Measurements from ENCODE around the gene TNPO1. TPM values are rescaled to one million over a fixed set of nuclear protein-coding genes. Genes with fewer than 3 reads are reported as not detected.

Gene TNPO1
- total and polyA plus RNA-seq, 3 experiments from 2014 or later, result 49.7 to 137 (median 134) TPM

DNA sequence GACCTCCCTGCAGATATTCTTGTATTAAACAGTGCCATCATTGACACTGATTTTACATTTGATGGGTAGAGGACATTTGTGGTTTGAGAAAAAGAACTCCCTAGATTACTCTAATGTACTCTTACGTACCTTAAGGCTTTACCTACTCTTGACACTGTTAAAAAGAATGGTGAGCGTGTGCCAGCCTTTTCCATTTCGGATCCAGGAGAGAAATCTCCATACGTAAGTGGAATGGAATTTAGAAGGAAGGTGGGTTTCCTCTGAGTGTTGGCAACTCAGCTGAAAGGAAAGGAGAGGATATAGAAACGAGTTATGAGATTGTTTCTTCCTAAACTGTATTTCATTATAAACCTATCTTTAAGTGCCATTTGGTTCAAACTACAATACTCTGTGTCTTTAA, 40.9 kb downstream of the TNPO1 start:
- Mint-ChIP-seq H3K4me3 (no peak overlapping the region), H3K27me3 (no peaks in the 10 kb centered on the region), H3K27ac (no peak overlapping the region), H3K4me1 (peaks cover 54 to 85% (median 82%) of the 10 kb centered on the region in 3 donors), H3K36me3 (peaks cover 5 to 78% (median 29%) of the 10 kb centered on the region in 3 donors), H3K9me3 (no peaks in the 10 kb centered on the region)
- POLR2A ChIA-PET, result no interaction called here
- Histone ChIP-seq H3K27ac (ENCODE audit: low read depth, low read length) (no peak overlapping the region), H3K27me3 (ENCODE audit: insufficient read depth, low read length, poor library complexity, severe bottlenecking) (no peaks in the 10 kb centered on the region), H3K4me1 (ENCODE audit: insufficient read depth, low read length) (peaks cover 12% of the 10 kb centered on the region), H3K9me3 (ENCODE audit: low read length) (no peaks in the 10 kb centered on the region), H3K36me3 (ENCODE audit: insufficient read depth, low read length) (peaks cover 27% of the 10 kb centered on the region), H3K4me3 (ENCODE audit: low read length) (no peak overlapping the region)
- CTCF ChIA-PET, result interaction anchor here (1.1 kb wide), 1 partner anchor 8 kb away, joined by 3 read pairs; no protein-coding TSS in a partner anchor
- DNase-seq, result no peak

DNA sequence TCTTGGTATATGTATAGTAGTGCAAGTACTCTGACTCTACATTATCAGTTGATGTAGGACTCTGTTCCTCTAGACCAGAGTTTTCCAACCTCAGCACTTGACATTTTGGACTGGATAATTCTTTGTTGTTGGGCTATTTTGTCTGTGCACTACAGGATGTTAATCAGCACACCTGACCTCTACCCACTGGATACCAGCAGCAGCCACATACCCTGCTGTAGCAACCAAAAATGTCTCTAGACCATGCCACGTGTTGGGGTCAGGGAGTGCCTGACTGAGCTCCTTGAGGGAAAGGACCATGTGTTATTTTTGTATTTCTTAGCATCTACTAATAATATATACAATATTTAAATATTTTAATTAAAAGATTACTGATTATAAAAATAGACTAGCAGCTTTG, 42.7 kb downstream of the TNPO1 start:
- CTCF ChIA-PET, result no interaction called here
- peaks cover 27% of the 10 kb centered on the region for H3K36me3 ChIP-seq (ENCODE audit: insufficient read depth, low read length)

GRCh38 chr5:72860499-72860898, 44.0 kb downstream of the TNPO1 start:
- no peaks in the 10 kb centered on the region for H3K9me3 Mint-ChIP-seq

More for the DNA sequence above, 42.7 kb downstream of the TNPO1 start:
- Histone ChIP-seq H3K27ac (ENCODE audit: low read depth, low read length) (no peak overlapping the region), H3K9me3 (ENCODE audit: low read length) (no peaks in the 10 kb centered on the region), H3K4me1 (ENCODE audit: insufficient read depth, low read length) (peaks cover 12% of the 10 kb centered on the region), H3K27me3 (ENCODE audit: insufficient read depth, low read length, poor library complexity, severe bottlenecking) (no peaks in the 10 kb centered on the region), H3K4me3 (ENCODE audit: low read length) (no peak overlapping the region)
- no peak for DNase-seq
- Mint-ChIP-seq H3K36me3 (peaks cover 5 to 78% (median 25%) of the 10 kb centered on the region in 3 donors), H3K4me1 (peaks cover 41 to 70% (median 68%) of the 10 kb centered on the region in 3 donors), H3K27me3 (no peaks in the 10 kb centered on the region), H3K9me3 (no peaks in the 10 kb centered on the region), H3K27ac (no peak overlapping the region), H3K4me3 (peak overlapping the region in 2 of 7 donors; percentile 28)
- POLR2A ChIA-PET, result interaction anchor here (1.2 kb wide), 1 partner anchor 97 kb away, joined by 3 read pairs; no protein-coding TSS in a partner anchor

DNA sequence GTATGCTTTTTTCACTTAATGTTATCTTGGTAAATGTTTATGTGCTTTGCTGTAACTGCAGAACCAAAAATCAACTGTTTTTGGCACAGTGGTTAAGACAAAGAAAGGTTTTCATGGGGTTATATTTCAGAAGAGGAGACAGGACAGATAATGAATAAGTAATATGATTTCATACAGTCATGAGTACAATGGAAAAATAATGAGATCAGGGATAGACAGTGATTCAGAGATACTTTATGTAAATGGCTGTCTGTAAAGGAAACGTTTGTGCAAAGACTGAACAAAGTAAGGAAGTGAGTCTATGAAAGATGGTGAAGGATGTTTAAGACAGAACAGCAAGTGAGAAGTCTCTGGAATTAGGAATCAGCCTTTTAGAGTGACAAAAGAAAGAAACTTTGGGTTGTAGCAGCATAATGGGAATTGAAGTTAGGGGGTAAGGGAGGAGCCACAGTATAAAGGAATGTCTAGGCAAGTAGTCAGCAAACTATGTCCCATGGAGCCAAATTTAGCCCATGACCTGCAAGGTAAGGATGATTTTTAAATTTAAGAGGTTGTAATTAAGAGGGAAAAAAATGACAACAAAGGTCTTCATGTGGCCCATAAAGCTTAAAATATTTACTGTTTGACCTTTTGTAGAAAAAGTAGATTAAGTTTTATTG, 55.0 kb downstream of the TNPO1 start:
- Histone ChIP-seq H3K36me3 (ENCODE audit: insufficient read depth, low read length) (peaks cover 37% of the 10 kb centered on the region), H3K9me3 (ENCODE audit: low read length) (no peaks in the 10 kb centered on the region), H3K4me1 (ENCODE audit: insufficient read depth, low read length) (no peaks in the 10 kb centered on the region), H3K4me3 (ENCODE audit: low read length) (no peak overlapping the region), H3K27ac (ENCODE audit: low read depth, low read length) (no peak overlapping the region), H3K27me3 (ENCODE audit: insufficient read depth, low read length, poor library complexity, severe bottlenecking) (no peaks in the 10 kb centered on the region)
- peaks cover 0 to 73% (median 14%) of the 10 kb centered on the region in 3 donors for H3K36me3 Mint-ChIP-seq
- no peaks in the 10 kb centered on the region for H3K27me3 Mint-ChIP-seq
- H3K4me1 Mint-ChIP-seq, result peaks cover 17 to 44% (median 33%) of the 10 kb centered on the region in 3 donors
- CTCF ChIA-PET, result no interaction called here
- no peak overlapping the region for H3K4me3 Mint-ChIP-seq
- POLR2A ChIA-PET, result no interaction called here
- no peak for DNase-seq
- peak overlapping the region in 4 of 8 donors; percentile 5 to 89 (median 22) for H3K27ac Mint-ChIP-seq
- H3K9me3 Mint-ChIP-seq, result no peaks in the 10 kb centered on the region

More at GRCh38 chr5:72860499-72860898, 44.0 kb downstream of the TNPO1 start:
- POLR2A ChIA-PET, result interaction anchor here (0.7 kb wide), 1 partner anchor 22 kb away, joined by 3 read pairs; no protein-coding TSS in a partner anchor
- Histone ChIP-seq H3K36me3 (ENCODE audit: insufficient read depth, low read length) (peaks cover 31% of the 10 kb centered on the region), H3K4me1 (ENCODE audit: insufficient read depth, low read length) (peaks cover 12% of the 10 kb centered on the region), H3K27me3 (ENCODE audit: insufficient read depth, low read length, poor library complexity, severe bottlenecking) (no peaks in the 10 kb centered on the region), H3K4me3 (ENCODE audit: low read length) (no peak overlapping the region), H3K27ac (ENCODE audit: low read depth, low read length) (no peak overlapping the region), H3K9me3 (ENCODE audit: low read length) (no peaks in the 10 kb centered on the region)
- CTCF ChIA-PET, result no interaction called here
- peaks cover 5 to 75% (median 24%) of the 10 kb centered on the region in 3 donors for H3K36me3 Mint-ChIP-seq
- peaks cover 31 to 58% (median 54%) of the 10 kb centered on the region in 3 donors for H3K4me1 Mint-ChIP-seq
- no peak for DNase-seq
- no peak overlapping the region for H3K27ac Mint-ChIP-seq
- H3K4me3 Mint-ChIP-seq, result peak overlapping the region in 1 of 7 donors; percentile 17
- no peaks in the 10 kb centered on the region for H3K27me3 Mint-ChIP-seq

GRCh38 chr5:72878854-72879253, 62.4 kb downstream of the TNPO1 start:
- H3K4me1 Mint-ChIP-seq, result peaks cover 3 to 12% (median 7%) of the 10 kb centered on the region in 3 donors
- H3K4me3 Mint-ChIP-seq, result no peak overlapping the region
- no peaks in the 10 kb centered on the region for H3K27me3 Mint-ChIP-seq
- Histone ChIP-seq H3K4me1 (ENCODE audit: insufficient read depth, low read length) (no peaks in the 10 kb centered on the region), H3K27ac (ENCODE audit: low read depth, low read length) (no peak overlapping the region), H3K9me3 (ENCODE audit: low read length) (no peaks in the 10 kb centered on the region), H3K4me3 (ENCODE audit: low read length) (no peak overlapping the region), H3K36me3 (ENCODE audit: insufficient read depth, low read length) (peaks cover 39% of the 10 kb centered on the region), H3K27me3 (ENCODE audit: insufficient read depth, low read length, poor library complexity, severe bottlenecking) (no peaks in the 10 kb centered on the region)
- no peak for DNase-seq
- peaks cover 3 to 85% (median 14%) of the 10 kb centered on the region in 3 donors for H3K36me3 Mint-ChIP-seq
- no peaks in the 10 kb centered on the region for H3K9me3 Mint-ChIP-seq
- H3K27ac Mint-ChIP-seq, result no peak overlapping the region
- POLR2A ChIA-PET, result no interaction called here
- CTCF ChIA-PET, result no interaction called here

- DNase-seq, result no peak
Observed at GRCh38 chr5:72882989-72883388, 66.5 kb downstream of the TNPO1 start.

GRCh38 chr5:72883850-72884249, 67.4 kb downstream of the TNPO1 start:
- H3K4me1 ChIP-seq (ENCODE audit: insufficient read depth, low read length), result no peaks in the 10 kb centered on the region
- DNase-seq, result no peak
- H3K9me3 Mint-ChIP-seq, result no peaks in the 10 kb centered on the region
- POLR2A ChIA-PET, result no interaction called here
- CTCF ChIA-PET, result no interaction called here
- peaks cover 49% of the 10 kb centered on the region for H3K36me3 ChIP-seq (ENCODE audit: insufficient read depth, low read length)
- no peaks in the 10 kb centered on the region for H3K27me3 Mint-ChIP-seq
- peaks cover 0 to 90% (median 18%) of the 10 kb centered on the region in 3 donors for H3K36me3 Mint-ChIP-seq
- H3K4me3 ChIP-seq (ENCODE audit: low read length), result no peak overlapping the region
- H3K9me3 ChIP-seq (ENCODE audit: low read length), result no peaks in the 10 kb centered on the region
- no peak overlapping the region for H3K27ac ChIP-seq (ENCODE audit: low read depth, low read length)
- peaks cover 7 to 15% (median 7%) of the 10 kb centered on the region in 3 donors for H3K4me1 Mint-ChIP-seq
- no peak overlapping the region for H3K27ac Mint-ChIP-seq
- H3K27me3 ChIP-seq (ENCODE audit: insufficient read depth, low read length, poor library complexity, severe bottlenecking), result no peaks in the 10 kb centered on the region
- H3K4me3 Mint-ChIP-seq, result no peak overlapping the region

More at GRCh38 chr5:72882989-72883388, 66.5 kb downstream of the TNPO1 start:
- peaks cover 3 to 89% (median 13%) of the 10 kb centered on the region in 3 donors for H3K36me3 Mint-ChIP-seq
- no peak overlapping the region for H3K4me3 ChIP-seq (ENCODE audit: low read length)
- H3K27me3 ChIP-seq (ENCODE audit: insufficient read depth, low read length, poor library complexity, severe bottlenecking), result no peaks in the 10 kb centered on the region
- H3K9me3 Mint-ChIP-seq, result no peaks in the 10 kb centered on the region
- peaks cover 43% of the 10 kb centered on the region for H3K36me3 ChIP-seq (ENCODE audit: insufficient read depth, low read length)
- peaks cover 5 to 13% (median 7%) of the 10 kb centered on the region in 3 donors for H3K4me1 Mint-ChIP-seq
- POLR2A ChIA-PET, result no interaction called here
- no peak overlapping the region for H3K4me3 Mint-ChIP-seq
- no peak overlapping the region for H3K27ac ChIP-seq (ENCODE audit: low read depth, low read length)
- CTCF ChIA-PET, result no interaction called here
- no peaks in the 10 kb centered on the region for H3K4me1 ChIP-seq (ENCODE audit: insufficient read depth, low read length)
- peak overlapping the region in 1 of 8 donors; percentile 34 for H3K27ac Mint-ChIP-seq
- no peaks in the 10 kb centered on the region for H3K9me3 ChIP-seq (ENCODE audit: low read length)
- no peaks in the 10 kb centered on the region for H3K27me3 Mint-ChIP-seq

DNA sequence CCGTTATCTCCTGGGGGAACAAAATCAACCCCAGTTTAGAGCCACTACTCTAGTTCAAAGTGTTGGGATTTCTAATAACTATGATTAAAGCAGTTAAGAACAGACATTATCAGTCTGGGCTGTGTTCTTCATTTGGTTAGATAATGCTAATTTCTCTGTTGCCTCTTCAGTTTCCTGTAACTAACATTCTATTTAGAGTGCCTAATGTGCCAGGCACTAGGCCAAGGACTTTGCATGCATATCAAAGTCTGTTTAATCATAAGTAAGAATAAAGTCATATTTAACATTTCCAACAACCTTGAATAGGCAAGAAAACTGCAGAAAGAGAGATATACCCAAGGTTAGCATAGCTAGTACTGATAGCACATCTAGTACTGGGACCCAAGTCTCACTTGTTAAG, 68.4 kb downstream of the TNPO1 start:
- H3K36me3 Mint-ChIP-seq, result peaks cover 0 to 90% (median 23%) of the 10 kb centered on the region in 3 donors
- no peaks in the 10 kb centered on the region for H3K9me3 Mint-ChIP-seq
- CTCF ChIA-PET, result no interaction called here
- H3K4me3 Mint-ChIP-seq, result no peak overlapping the region
- Histone ChIP-seq H3K9me3 (ENCODE audit: low read length) (no peaks in the 10 kb centered on the region), H3K4me1 (ENCODE audit: insufficient read depth, low read length) (no peaks in the 10 kb centered on the region), H3K27ac (ENCODE audit: low read depth, low read length) (no peak overlapping the region), H3K4me3 (ENCODE audit: low read length) (no peak overlapping the region), H3K27me3 (ENCODE audit: insufficient read depth, low read length, poor library complexity, severe bottlenecking) (no peaks in the 10 kb centered on the region), H3K36me3 (ENCODE audit: insufficient read depth, low read length) (peaks cover 48% of the 10 kb centered on the region)
- POLR2A ChIA-PET, result no interaction called here
- H3K27me3 Mint-ChIP-seq, result no peaks in the 10 kb centered on the region
- peaks cover 7 to 15% (median 7%) of the 10 kb centered on the region in 3 donors for H3K4me1 Mint-ChIP-seq
- peak overlapping the region in 1 of 8 donors; percentile 73 for H3K27ac Mint-ChIP-seq
- DNase-seq, result no peak

All from CD8-positive, alpha-beta memory T cell (primary cell).